GM21786 (cell line): ENCODE measurements around the gene SLC44A5.
"Not testable (repeated sequence)": the region's sequence is repeated elsewhere in the genome, so short reads cannot be mapped to it uniquely, and the experiment has no call there.

Experiments
- ATAC-seq: cut with Tn5 transposase; IDR thresholded peaks from one replicate; pipeline ENCODE4 v1.9.1; 2021; ENCODE audit not compliant: unreplicated experiment

Gene SLC44A5

GRCh38 chr1:75202751-75203150, 408.2 kb downstream of the SLC44A5 start:
- ATAC-seq, result no peak

- no peak for ATAC-seq
These were observed 412.2 kb downstream of the SLC44A5 start for GRCh38 chr1:75198761-75199160.

GRCh38 chr1:75198163-75198562, 412.8 kb downstream of the SLC44A5 start:
- no peak for ATAC-seq

GRCh38 chr1:75188892-75189291, 422.0 kb downstream of the SLC44A5 start:
- no peak for ATAC-seq

- ATAC-seq, result not testable (repeated sequence)
These were observed 429.5 kb downstream of the SLC44A5 start for GRCh38 chr1:75181214-75181955.

GRCh38 chr1:75174031-75174760, 436.7 kb downstream of the SLC44A5 start:
- no peak for ATAC-seq

GRCh38 chr1:75172556-75172955, 438.4 kb downstream of the SLC44A5 start:
- ATAC-seq, result no peak

- ATAC-seq, result no peak
These were observed 439.0 kb downstream of the SLC44A5 start for GRCh38 chr1:75171876-75172275.

- ATAC-seq, result no peak
These were observed 439.9 kb downstream of the SLC44A5 start for GRCh38 chr1:75170981-75171380.

- ATAC-seq, result no peak
These were observed 440.9 kb downstream of the SLC44A5 start for GRCh38 chr1:75170011-75170410.

GRCh38 chr1:75166821-75167220, 444.1 kb downstream of the SLC44A5 start:
- no peak for ATAC-seq

- ATAC-seq, result no peak
These were observed 445.6 kb downstream of the SLC44A5 start for GRCh38 chr1:75165264-75165663.

GRCh38 chr1:75159154-75159553, 451.8 kb downstream of the SLC44A5 start:
- no peak for ATAC-seq
